Transverse colon (tissue), 4 donors: Measurements from ENCODE around the gene ANKS1A.

Source experiments
- EP300 ChIP-seq: sonication (generic); formaldehyde crosslinking; IDR thresholded peaks from one replicate; pipeline ENCODE4 v1.6.1; 2017; ENCODE audit warnings: antibody characterized with exemption, low read depth
- POLR2A ChIP-seq: fragments of 450-650 bp; IDR thresholded peaks from one replicate; pipeline ENCODE4 v1.6.1; 2016; ENCODE audit warnings: antibody characterized with exemption, mild to moderate bottlenecking, moderate library complexity
- POLR2AphosphoS5 ChIP-seq, 3 donors: sonication (generic); formaldehyde crosslinking; IDR thresholded peaks; one replicate each; pipeline ENCODE4 v1.6.1; 2016; ENCODE audit warnings: antibody characterized with exemption in 3 of 3
- TF ChIP-seq, protein P1 (sequence below), 5 experiments: fragments of 200-600 bp in 3 of 5; fragments of 450-650 bp in 2 of 5; sonication (generic) in 3 of 5; IDR thresholded peaks; 1 replicate in 2 of 5; 2 replicates in 3 of 5; pipeline ENCODE4 v1.5.1; 2016 to 2017; ENCODE audit warnings: antibody characterized with exemption in 5 of 5, inconsistent platforms in 3 of 5, mild to moderate bottlenecking in 2 of 5, moderate library complexity in 1 of 5

DNA sequence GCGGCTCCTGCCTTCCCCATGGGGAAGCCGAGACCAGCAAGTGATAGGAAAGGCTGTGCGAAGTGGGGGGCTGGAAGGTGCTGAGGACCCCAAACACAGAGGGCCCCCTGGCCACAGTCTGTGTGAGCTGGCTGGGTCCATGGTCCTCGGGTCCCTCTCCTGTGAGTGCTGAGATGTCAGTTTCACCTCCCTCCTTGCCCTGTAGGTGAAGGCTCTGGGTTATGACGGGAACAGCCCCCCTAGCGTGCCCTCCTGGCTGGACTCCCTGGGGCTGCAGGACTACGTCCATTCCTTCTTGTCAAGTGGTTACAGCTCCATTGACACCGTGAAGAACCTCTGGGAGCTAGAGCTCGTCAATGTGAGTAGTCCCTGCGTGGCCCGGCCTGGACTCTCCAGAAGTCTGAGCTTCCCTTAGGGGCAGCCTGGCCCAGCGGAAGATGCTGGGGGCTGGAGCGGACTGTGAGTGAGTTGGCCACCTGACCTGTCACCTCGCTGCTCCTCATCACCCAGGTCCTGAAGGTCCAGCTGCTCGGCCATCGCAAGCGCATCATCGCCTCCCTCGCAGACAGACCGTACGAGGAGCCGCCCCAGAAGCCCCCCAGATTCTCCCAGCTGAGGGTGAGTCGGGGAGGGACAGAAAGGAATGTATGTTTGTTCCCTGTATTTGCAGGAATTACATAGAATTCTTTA is 190.4 kb downstream of the ANKS1A start:
- TF ChIP-seq, protein P1, sequence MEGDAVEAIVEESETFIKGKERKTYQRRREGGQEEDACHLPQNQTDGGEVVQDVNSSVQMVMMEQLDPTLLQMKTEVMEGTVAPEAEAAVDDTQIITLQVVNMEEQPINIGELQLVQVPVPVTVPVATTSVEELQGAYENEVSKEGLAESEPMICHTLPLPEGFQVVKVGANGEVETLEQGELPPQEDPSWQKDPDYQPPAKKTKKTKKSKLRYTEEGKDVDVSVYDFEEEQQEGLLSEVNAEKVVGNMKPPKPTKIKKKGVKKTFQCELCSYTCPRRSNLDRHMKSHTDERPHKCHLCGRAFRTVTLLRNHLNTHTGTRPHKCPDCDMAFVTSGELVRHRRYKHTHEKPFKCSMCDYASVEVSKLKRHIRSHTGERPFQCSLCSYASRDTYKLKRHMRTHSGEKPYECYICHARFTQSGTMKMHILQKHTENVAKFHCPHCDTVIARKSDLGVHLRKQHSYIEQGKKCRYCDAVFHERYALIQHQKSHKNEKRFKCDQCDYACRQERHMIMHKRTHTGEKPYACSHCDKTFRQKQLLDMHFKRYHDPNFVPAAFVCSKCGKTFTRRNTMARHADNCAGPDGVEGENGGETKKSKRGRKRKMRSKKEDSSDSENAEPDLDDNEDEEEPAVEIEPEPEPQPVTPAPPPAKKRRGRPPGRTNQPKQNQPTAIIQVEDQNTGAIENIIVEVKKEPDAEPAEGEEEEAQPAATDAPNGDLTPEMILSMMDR (IDR thresholded peaks at IDR 0.05): no peak
- TF ChIP-seq POLR2AphosphoS5 (IDR thresholded peaks at IDR 0.05) (no peak), POLR2A (no peak), EP300 (no peak)
